Stimulated activated CD4-positive, alpha-beta T cell treated with anti-CD3 and anti-CD28 coated beads, Interleukin-12 subunit alpha, Interleukin-12 subunit beta, amount 100 ng/mL, for 4 hours (primary cell): ENCODE data around the gene CRIP2.
A peak's percentile ranks its signal among the peaks of the same experiment; 100 is the strongest.

Source experiments
- DNase-seq: peaks from one replicate; pipeline ENCODE4 v3.0.0-alpha.2; 2020

CRIP2 gene

DNA sequence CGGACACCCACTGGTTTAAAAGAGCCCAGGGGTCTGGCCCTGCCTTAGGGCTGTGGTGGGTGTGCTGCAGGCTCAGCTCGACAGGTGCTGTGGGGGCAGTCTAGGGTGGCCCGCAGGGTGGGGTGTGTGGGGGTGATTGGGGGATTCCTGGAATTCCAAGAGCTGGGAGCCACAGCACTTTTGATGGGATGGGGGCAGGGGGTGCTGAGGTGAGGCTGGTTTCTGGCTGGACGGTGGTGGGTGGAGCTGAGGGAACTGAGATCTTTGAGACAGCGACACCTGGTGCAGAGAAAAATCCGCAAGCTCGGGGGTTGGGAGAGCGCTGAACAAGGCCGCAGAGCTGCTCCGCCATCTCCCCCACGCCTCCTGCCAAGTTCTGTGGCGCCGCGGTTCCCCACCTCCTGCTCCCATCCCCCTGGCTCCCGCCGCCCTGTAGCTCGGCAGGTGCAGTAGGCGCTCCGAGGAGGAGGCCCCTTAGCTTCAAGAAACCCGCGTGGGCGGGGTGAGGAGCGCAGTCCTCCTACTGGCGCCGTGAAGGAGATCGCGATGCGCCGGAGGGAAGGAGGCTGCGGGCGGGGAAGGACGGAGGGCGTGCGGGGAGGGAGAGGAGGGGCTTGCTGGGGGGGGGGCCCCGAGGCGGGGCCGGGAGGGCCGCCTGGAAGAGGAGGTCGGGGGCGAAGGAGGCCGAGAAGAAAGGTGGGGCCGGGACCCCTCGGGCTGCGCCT, 15.1 kb downstream of the CRIP2 start:
- DNase-seq, result peak; percentile 76

- no peak for DNase-seq
Observed at GRCh38 chr14:105490267-105490571, 15.6 kb downstream of the CRIP2 start.

- peak; percentile 97 for DNase-seq
Observed at GRCh38 chr14:105490572-105491365, 16.1 kb downstream of the CRIP2 start, which contains the start of gene TEDC1. Gene TEDC1, plus strand, starts transcription at chr14:105491246. Its CDS starts 130 bp downstream, at chr14:105491376.

DNA sequence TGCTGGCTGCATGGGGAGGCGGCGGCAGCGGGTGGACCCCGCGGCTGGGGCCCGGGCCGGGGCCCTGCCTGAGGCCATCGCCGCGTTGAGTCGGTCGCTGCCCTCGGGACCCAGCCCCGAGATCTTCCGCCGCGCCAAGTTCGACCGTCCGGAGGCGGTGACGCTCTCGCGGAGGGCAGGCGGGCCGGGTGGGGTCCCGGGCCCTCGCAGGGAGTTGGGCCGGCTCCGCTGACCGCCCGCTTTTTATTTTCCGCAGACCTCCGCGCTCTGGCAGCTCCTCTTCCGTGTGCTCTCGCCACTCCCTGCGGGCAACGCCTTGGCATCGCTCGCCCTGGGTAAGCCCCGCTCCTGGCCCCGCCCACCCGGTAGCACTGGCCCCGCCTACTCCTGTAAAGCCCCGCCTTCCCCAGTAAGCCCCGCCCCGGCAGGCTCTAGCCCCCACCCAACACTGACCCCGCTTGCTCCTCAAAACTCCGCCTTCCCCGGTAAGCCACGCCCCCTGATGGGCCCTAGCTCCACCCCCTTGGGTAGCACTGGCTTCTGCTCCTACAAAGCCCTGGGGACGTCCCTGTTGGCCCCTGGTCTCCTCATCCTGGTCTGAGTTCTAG, 16.8 kb downstream of the CRIP2 start:
- peak; percentile 84 for DNase-seq

- no peak for DNase-seq
Observed at GRCh38 chr14:105492031-105492970, 17.7 kb downstream of the CRIP2 start.

DNA sequence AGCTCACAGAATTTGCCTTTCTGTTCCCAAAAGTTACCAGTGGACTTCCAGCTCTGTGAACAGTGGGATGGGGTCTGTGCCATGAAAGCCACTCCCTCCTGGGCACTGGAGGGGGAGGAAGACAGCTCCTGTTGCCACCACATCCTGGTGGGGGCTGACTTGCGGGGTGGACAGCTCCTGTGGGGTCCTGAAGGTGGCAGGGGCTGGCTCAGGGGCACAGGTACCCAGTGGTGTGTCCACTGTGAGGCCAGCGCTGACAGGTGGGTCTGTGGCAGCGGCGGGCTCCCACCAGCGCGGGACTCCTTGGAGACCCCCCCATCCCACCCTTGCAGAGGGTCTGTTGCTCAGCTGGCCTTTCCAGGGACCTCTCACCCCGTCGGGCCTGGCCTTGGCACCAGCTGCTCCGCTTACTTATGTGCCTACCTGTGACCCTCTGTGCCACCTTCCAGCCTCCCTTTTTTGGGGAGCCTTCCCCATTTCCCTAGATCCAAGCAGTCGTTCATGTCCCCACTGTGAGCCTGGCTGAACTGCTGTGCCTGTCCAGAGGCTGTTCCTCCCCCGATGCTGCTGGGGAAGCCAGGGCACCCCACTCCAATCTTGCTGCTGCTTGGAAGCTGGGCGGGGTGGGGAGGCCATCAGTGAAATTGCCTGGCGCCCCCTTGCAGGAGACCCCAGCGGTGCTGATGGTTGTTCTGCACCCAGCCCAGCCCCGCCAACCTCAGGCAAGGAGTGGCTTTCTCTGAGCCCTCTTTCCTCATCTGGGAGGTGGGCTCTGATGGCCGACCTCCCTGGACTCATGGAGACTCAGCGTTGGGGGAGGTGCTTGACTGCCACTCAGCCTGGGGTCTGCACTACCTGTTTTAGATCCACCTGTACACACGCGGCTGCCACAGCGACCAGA, 18.6 kb downstream of the CRIP2 start:
- DNase-seq, result no peak

DNA sequence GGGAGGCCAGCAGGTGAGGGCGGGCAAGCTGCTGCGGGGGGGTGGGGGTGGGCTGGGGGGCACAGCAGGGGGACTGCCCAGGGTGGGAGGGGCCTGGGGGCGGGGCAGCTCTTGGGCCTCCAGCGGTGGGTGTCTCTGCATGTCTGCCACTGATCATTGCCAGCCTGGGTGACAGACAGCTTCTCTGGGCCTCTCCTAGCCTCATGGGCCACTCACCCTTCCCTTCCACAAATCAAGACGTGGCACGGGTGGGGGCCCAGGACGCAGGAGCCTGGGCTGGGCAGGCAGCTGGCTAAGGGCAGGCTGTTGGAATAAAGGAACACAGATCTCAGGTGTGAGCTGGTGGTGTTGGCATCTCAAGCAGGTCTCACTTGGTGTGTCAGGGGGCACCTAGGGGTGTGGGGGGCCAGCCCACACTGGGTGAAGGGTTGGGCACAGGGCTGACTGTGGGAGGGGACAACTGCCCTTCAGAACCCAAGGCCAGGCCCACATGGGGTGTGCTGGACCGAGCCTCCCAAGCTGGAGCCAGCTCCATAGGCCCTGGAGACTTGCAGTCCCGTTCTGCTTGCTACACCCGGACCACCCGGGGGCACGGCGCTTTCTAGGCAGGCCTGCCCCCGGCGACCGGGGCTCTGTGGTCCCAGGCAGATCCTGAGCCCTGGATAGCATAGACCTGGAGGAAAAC, 19.4 kb downstream of the CRIP2 start:
- DNase-seq, result no peak

- no peak for DNase-seq
Observed at GRCh38 chr14:105494606-105494929, 19.9 kb downstream of the CRIP2 start.

DNA sequence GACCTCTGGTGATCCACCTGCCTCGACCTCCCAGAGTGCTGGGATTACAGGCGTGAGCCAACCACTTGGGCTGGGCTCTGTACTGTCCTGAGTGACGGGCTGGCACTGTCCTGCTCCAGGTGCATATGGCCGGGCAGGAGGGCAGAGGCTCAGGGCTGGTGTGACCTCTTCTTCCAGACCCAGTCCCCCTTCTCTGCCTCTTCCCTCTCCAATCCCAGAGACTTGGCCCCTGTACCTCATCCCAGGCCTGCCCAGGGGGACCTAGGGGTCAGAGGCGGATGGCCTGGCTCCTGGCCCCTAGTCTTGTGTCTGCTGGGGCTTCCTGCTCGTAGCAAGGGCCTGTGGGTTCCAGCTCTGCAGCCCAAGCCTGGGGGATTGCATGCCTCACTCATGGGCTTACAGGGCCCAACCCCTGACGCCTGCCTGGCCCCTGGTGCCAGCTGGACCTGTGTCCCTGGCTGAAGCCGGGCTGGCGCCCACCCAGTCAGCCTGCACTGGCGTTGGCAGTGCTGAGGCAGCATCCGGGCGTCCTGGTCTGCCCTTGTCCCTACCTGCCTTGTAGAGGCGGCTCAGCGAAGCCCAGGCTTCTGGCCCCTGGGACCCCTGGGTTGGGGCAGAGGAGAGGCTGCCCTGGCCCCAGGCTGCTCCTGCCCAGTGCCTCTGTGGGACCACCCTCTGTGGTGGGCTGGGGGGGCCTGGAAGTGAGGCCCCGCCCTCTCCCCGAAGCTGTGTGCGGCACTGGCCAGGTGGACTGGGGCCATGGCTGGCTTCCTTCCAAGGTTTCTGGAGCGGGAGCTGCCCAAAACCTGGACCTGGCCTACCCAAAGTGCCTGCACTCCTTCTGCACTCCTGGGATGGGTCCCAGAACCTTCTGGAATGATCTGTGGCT, 20.7 kb downstream of the CRIP2 start:
- no peak for DNase-seq

DNA sequence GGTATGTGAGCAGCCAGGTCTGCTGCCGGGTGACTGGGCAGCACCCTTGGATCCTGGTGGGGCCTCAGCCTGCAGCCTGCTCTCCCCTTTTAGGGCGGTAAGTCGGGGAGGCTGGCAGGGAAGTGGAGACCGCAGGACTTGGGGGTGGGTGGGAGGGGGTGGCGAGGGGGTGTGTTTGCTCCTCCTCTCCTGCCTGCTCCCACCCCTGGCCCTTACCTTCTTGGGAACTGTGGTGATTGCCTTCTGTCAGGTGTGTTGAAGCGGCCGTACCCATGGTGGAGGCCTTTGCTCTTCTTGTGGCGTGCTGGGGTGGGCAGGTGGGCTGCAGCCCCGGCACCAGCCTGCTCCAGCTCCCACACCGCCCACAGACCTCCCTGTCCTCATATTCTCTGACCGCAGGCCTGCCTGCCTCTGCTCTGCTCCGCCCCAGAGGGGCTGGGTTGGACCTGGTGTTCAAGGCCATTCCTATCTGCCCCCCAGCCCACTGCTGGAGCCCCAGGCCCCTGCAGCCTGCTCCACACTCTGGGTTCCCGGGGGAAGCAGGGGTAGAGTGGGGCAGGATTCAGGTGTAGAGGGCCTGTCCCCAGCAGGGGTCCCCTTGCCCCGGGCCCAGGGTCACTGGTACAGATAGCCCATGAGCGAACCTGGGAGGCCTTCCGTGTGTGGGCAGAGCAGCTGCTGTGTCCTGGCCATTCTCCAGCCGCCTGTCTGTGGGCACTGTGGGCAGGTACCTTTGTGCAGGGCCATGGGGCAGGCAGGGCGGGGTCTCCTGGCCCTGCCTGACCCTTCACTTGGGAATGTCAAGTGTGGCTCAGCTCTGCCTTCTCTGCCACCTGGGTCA, 21.6 kb downstream of the CRIP2 start:
- no peak for DNase-seq

DNA sequence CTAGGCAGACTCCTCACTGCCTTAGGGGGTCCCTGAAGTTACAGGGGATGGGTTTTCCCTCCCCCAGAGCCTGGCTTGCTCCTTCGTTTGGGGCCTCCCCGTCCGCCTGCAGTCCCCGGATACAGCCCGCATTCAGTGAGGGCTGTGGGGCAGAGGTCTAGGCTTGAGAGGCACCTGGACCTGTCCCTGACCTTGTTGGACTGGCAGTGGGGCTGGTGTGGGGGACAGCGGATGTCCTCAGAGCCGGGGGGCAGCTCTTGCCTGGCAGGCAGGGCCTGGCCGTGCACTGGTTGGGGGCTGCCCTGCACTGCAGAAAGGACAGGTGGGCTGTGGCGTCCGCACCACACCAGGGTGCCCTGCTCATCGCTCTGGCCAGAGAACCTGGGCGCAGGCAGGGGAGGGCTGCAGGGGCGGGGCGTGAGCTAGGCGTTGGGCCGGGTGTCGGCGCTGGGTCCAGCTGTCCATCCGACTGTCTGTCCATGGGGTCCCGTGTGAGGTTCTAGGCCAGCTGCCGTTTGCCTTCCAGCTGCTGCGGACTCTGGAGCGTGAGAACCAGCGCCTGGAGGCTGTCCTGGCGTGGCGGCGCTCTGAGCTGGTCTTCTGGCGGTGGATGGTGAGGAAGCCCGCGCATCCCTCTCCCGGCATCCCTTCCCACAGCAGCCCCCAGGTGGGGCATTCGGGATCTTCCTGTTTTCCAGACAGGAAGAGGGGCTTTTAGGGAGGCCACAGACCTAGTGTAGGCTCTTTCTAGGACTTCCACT, 22.4 kb downstream of the CRIP2 start:
- DNase-seq, result no peak

DNA sequence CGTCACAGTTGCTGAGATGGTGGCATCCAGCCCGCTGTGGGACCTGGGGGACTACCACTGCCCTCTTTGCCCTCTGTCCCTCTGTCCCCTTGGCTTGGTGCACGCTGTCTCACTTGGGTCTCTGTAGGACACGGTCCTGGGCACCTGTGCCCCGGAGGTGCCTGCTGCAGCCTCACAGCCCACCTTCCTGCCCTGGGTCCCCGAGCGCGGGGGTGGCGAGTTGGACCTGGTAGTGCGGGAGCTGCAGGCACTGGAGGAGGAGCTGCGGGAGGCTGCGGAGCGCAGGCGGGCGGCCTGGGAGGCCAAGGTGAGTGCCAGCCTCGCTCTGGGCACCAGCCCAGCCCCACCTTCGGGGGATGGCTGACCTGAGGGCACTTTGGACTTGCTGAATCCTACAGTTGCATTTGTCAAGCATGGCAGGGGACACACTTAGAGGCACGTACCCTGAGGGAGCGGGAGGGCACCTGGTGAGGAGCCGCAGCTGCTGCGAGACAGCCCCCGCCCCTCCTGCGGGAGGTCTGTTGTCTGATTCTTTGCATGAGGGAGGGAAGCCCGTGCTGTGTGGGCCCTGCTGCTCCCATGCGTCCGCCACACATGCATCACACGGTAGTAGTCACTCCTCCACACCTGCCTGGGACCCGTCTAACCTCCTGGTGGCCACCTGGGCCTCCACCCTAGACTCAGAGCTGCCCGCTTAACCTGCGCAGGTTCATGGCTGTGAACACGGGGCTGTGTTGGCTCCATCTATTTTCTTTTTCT, 23.2 kb downstream of the CRIP2 start:
- no peak for DNase-seq

- DNase-seq, result no peak
Observed at GRCh38 chr14:105498430-105499255, 24.0 kb downstream of the CRIP2 start.

- no peak for DNase-seq
Observed at GRCh38 chr14:105499256-105500035, 24.8 kb downstream of the CRIP2 start.

DNA sequence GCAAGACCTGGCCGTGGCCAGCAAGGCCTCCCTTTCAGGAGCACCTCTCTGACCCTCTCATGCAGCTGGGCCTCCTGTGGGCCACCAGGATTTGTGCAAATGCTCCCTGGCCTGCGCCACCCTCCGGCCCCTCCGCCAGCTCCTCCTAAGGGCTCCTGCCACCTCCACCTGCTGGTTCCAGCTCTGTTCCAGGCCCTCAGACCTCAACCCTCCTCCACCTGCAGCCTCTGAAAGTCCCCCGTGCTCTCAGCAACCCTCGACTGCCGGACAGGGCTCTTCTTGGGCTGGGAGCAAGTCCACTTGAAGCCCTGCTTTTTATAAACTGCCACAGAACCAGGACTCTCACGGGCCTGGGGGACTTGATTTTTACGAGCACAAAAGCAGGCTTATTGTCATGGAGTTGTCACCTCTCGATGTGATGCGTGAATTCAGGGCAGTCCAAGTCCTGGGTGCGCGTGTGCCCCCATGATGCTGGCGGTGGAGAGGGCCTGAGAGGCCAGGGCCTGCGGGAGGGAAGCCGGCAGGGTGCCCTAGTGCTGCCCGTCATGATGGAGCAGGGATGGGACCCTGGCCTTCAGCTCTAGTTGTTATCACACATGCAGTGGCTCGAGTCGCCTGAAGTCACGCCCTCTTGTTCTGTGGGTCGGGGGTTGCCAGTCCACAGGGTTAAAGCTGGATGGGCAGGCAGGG, 25.6 kb downstream of the CRIP2 start:
- DNase-seq, result no peak
